GM12892 (cell line): ENCODE data around the gene HIVEP2.

Source experiments
- POLR2A ChIP-seq: IDR thresholded peaks from 2 replicates; pipeline ENCODE4 v1.6.1; 2011; ENCODE audit warnings: low read depth, low read length, control low read depth
- POLR2AphosphoS5 ChIP-seq: IDR thresholded peaks from 2 replicates; pipeline ENCODE4 v1.6.1; 2011; ENCODE audit warnings: low read depth, low read length, control low read depth

DNA sequence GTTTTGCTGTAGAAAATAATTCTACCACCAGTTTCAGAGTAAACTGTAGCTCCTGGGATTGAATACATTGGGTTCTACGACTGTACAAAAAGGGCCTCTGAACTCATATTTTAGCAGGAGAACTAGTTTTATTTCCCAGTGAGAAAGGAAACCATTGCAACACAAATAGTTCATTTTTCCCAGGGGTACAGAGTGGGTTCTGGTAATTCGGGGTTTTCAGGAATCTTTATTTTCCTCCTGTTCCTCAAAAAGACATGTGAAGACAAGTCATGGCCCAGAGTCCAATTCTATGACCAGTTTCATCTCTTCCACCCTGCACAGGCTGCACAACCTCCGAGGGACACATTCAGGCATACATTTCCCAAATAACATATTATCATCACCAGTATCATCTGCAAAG, 222.1 kb downstream of the HIVEP2 start:
- TF ChIP-seq POLR2AphosphoS5 (no peak), POLR2A (no peak)
